ENCODE measurements around the gene NUP43. TPM values are rescaled to one million over a fixed set of nuclear protein-coding genes. Genes with fewer than 3 reads are reported as not detected.

NUP43 gene
- total RNA-seq, 1 experiment from 2014 or later = 42.8 TPM

GRCh38 chr6:149714442-149714841 lies 31.9 kb downstream of the NUP43 start:
- no TSS peak for BruUV-seq (replicated peaks)
- no peak for DNase-seq
- Mint-ChIP-seq H3K4me3 (ENCODE audit: low read depth, unreplicated experiment) (no peak overlapping the region), H3K36me3 (ENCODE audit: insufficient read depth, unreplicated experiment) (peaks cover 22% of the 10 kb centered on the region), H3K9me3 (ENCODE audit: low read depth, unreplicated experiment) (no peaks in the 10 kb centered on the region), H3K27me3 (ENCODE audit: unreplicated experiment) (no peaks in the 10 kb centered on the region), H3K4me1 (ENCODE audit: low read depth, unreplicated experiment) (no peaks in the 10 kb centered on the region), H3K27ac (ENCODE audit: unreplicated experiment) (no peak overlapping the region)
- TF ChIP-seq CTCF (IDR thresholded peaks at IDR 0.05; ENCODE audit: unreplicated experiment) = no peak
- intact Hi-C loops (cut with micrococcal nuclease; ENCODE audit: unreplicated experiment) = no loop called here
- CTCF ChIA-PET = interaction anchor here (0.7 kb wide), 2 partner anchors 31 to 40 kb away, joined by 5 read pairs; no protein-coding TSS in a partner anchor

DNA sequence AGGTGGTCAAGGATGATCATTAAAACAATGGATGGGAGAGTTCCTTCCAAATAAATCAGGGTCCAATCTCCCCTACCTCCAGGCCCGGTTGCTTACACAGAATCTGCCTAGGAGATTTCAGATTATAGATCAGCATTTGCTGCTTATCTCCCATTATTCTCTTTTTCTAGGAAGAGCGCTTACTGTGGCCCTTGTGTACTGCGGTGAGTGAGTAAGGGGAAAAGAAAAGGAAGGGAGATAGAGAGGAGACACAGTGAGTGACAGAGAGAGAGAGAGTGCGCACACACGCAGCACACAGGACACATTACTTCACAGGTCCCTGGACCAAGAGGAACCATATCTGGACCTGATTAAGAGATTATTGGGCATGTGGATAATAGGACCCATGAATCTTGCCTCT lies 34.6 kb downstream of the NUP43 start:
- Mint-ChIP-seq H3K9me3 (ENCODE audit: low read depth, unreplicated experiment) (no peaks in the 10 kb centered on the region), H3K36me3 (ENCODE audit: insufficient read depth, unreplicated experiment) (peaks cover 5% of the 10 kb centered on the region), H3K27ac (ENCODE audit: unreplicated experiment) (no peak overlapping the region), H3K4me1 (ENCODE audit: low read depth, unreplicated experiment) (peaks cover 9% of the 10 kb centered on the region), H3K4me3 (ENCODE audit: low read depth, unreplicated experiment) (no peak overlapping the region), H3K27me3 (ENCODE audit: unreplicated experiment) (no peaks in the 10 kb centered on the region)
- no peak for DNase-seq
- no peak for TF ChIP-seq CTCF (IDR thresholded peaks at IDR 0.05; ENCODE audit: unreplicated experiment)
- intact Hi-C loops (cut with micrococcal nuclease; ENCODE audit: unreplicated experiment) = no loop called here
- CTCF ChIA-PET = interaction anchor here (0.6 kb wide), 1 partner anchor 273 kb away, joined by 4 read pairs; no protein-coding TSS in a partner anchor
- no TSS peak for BruUV-seq (replicated peaks)

DNA sequence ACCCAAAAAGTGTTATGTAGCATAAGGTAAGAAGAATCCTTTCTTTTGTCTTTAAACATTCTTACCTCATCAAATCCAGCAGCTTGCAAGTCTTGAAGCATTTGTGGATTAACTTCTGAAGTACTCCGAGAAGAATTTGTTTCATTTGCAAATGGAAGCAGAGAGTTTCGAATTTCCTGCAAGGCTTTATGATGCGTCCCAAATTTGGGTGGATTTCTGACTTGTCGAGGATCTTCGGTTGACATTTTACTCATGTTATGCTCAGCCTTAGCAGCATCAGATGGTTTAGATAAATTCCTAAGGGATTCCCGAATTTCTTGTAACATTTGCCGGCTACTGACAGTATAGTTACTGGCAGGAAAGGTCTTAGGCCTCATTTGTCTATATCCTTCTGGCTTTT lies 44.6 kb downstream of the NUP43 start:
- Mint-ChIP-seq H3K4me1 (ENCODE audit: low read depth, unreplicated experiment) (no peaks in the 10 kb centered on the region), H3K36me3 (ENCODE audit: insufficient read depth, unreplicated experiment) (no peaks in the 10 kb centered on the region), H3K27me3 (ENCODE audit: unreplicated experiment) (no peaks in the 10 kb centered on the region), H3K9me3 (ENCODE audit: low read depth, unreplicated experiment) (no peaks in the 10 kb centered on the region), H3K4me3 (ENCODE audit: low read depth, unreplicated experiment) (no peak overlapping the region), H3K27ac (ENCODE audit: unreplicated experiment) (no peak overlapping the region)
- TF ChIP-seq CTCF (IDR thresholded peaks at IDR 0.05; ENCODE audit: unreplicated experiment) = no peak
- CTCF ChIA-PET = interaction anchor here (0.7 kb wide), 1 partner anchor 15 kb away, joined by 3 read pairs; no protein-coding TSS in a partner anchor
- intact Hi-C loops (cut with micrococcal nuclease; ENCODE audit: unreplicated experiment) = no loop called here
- no peak for DNase-seq
- no TSS peak for BruUV-seq (replicated peaks)

DNA sequence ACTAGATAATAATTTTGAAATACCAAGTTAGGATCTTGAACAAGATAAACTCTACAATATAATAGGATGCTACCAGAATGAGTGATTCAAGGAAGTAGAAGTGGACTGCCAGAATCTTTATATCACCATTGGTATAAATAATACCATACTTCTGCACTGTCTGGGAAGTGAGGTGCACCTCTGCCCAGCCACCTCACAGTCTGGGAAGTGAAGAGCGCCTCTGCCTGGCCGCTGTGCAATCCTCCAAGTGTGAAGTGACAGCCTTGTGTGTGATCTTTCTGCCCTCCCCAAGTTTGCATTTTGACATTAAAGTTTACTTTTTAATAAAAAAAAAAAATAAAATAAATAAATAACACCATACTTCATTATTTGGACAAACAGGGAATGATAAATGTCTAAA lies 47.2 kb downstream of the NUP43 start:
- H3K9me3 Mint-ChIP-seq (ENCODE audit: low read depth, unreplicated experiment) = no peaks in the 10 kb centered on the region
- CTCF ChIA-PET = no interaction called here
- H3K27ac Mint-ChIP-seq (ENCODE audit: unreplicated experiment) = no peak overlapping the region
- no peaks in the 10 kb centered on the region for H3K27me3 Mint-ChIP-seq (ENCODE audit: unreplicated experiment)
- no peak for TF ChIP-seq CTCF (IDR thresholded peaks at IDR 0.05; ENCODE audit: unreplicated experiment)
- H3K36me3 Mint-ChIP-seq (ENCODE audit: insufficient read depth, unreplicated experiment) = no peaks in the 10 kb centered on the region
- H3K4me1 Mint-ChIP-seq (ENCODE audit: low read depth, unreplicated experiment) = no peaks in the 10 kb centered on the region
- intact Hi-C loops (cut with micrococcal nuclease; ENCODE audit: unreplicated experiment) = no loop called here
- DNase-seq = no peak
- BruUV-seq (replicated peaks) = no TSS peak
- H3K4me3 Mint-ChIP-seq (ENCODE audit: low read depth, unreplicated experiment) = no peak overlapping the region
